Measurements from ENCODE around the gene DNAAF5. TPM values are rescaled to one million over a fixed set of nuclear protein-coding genes. Genes with fewer than 3 reads are reported as not detected.

DNAAF5 gene
- total and polyA plus RNA-seq, 2 experiments from 2014 or later: 19.0 to 23.5 TPM

DNA sequence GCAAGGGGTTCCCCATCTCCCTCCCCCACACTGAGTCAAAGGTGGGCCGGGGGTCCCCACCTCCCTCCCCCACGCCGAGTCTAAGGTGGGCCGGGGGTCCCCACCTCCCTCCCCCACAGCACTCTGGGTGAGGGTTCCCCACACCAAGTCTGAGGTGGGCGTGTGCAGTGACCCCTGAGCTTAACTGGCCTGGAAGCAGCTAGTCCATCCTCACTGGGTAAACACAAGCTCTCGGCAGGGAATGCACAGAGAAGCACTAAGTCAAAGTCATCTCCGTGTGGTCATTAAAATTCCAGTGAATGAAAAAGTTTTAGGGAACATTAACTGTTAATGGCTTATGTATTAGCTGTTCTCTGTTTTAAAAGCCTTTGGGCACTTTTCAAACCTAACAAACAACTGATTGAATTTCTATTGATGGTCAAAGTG lies 44.3 kb downstream of the DNAAF5 start:
- H3K4me1 ChIP-seq (ENCODE audit: insufficient read depth): peaks cover 21% of the 10 kb centered on the region
- no peaks in the 10 kb centered on the region for H3K79me2 ChIP-seq
- H3K27me3 ChIP-seq: no peaks in the 10 kb centered on the region
- H3K9me2 ChIP-seq (replicated peaks; ENCODE audit: insufficient read depth): no peaks in the 10 kb centered on the region
- no peak overlapping the region for H3K4me3 ChIP-seq
- no peaks in the 10 kb centered on the region for H4K20me1 ChIP-seq (ENCODE audit: insufficient read depth, poor library complexity, severe bottlenecking)
- TF ChIP-seq CTCF (IDR thresholded peaks at IDR 0.05; ENCODE audit: poor library complexity): no peak
- H3K4me2 ChIP-seq: peak overlapping the region; percentile 67
- H3K27ac ChIP-seq: peak overlapping the region; percentile 90
- no peaks in the 10 kb centered on the region for H3K9me3 ChIP-seq (ENCODE audit: low read depth)
- DNase-seq (ENCODE audit: low spot score): peak; percentile 50
- 44% methylated on average over 6 of the region's 7 CpGs for WGBS (ENCODE audit: low lambda C conversion rate, missing lambda C conversion rate)
- H3K36me3 ChIP-seq (replicated peaks; ENCODE audit: insufficient read depth, low read depth): no peaks in the 10 kb centered on the region
- H2AFZ ChIP-seq: no peak overlapping the region

DNA sequence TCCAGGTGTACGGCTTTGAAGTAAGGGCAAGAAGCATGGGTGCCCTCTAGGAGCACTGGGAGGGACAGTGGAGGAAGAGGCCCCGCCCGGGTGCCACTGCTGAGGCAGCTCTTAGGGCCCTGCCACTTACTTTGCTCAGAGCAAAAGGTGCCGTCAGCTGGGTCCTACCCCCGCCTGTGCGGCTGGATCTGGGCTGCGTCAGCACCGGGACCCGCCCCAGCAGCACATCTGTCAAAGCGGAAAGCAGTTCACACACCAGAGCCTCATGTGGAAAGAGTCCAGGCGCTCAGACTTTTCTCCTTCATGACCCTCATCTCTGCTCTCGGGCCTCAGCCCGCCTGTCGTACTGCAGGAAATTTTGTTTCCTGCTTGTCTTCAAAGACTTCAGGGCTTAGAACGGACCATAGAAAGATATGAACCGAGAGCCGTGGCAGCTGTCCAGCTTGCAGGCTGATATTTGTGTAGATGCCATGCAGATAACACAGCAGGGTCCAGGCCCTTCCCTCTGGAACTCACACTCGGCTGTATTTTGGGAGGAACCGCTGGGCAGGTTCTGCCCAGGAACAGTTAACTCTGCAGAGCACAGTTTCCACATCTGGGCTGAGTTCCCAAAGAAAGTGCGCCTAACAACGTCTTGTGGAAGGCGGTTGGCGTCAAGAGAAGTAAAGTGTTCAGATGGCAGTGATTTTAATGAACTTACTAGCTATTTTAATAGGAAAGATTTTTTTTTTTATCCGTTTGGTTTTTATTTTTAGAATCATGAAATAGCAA lies 44.9 kb downstream of the DNAAF5 start:
- Histone ChIP-seq H4K20me1 (ENCODE audit: insufficient read depth, poor library complexity, severe bottlenecking) (no peaks in the 10 kb centered on the region), H3K9me2 (replicated peaks; ENCODE audit: insufficient read depth) (no peaks in the 10 kb centered on the region), H3K4me3 (no peak overlapping the region), H3K27me3 (no peaks in the 10 kb centered on the region), H3K79me2 (no peaks in the 10 kb centered on the region), H3K4me1 (ENCODE audit: insufficient read depth) (peaks cover 21% of the 10 kb centered on the region), H3K27ac (peak overlapping the region; percentile 90), H2AFZ (no peak overlapping the region), H3K36me3 (replicated peaks; ENCODE audit: insufficient read depth, low read depth) (no peaks in the 10 kb centered on the region), H3K4me2 (peak overlapping the region; percentile 67), H3K9me3 (ENCODE audit: low read depth) (no peaks in the 10 kb centered on the region)
- TF ChIP-seq CTCF (IDR thresholded peaks at IDR 0.05; ENCODE audit: poor library complexity): no peak
- DNase-seq (ENCODE audit: low spot score): peak; percentile 84
- 30% methylated on average over 24 of the region's 24 CpGs for WGBS (ENCODE audit: low lambda C conversion rate, missing lambda C conversion rate)

GRCh38 chr7:772005-772294 lies 45.5 kb downstream of the DNAAF5 start:
- Histone ChIP-seq H3K27me3 (no peaks in the 10 kb centered on the region), H3K4me2 (peak overlapping the region; percentile 67), H4K20me1 (ENCODE audit: insufficient read depth, poor library complexity, severe bottlenecking) (no peaks in the 10 kb centered on the region), H3K9me2 (replicated peaks; ENCODE audit: insufficient read depth) (no peaks in the 10 kb centered on the region), H3K4me3 (no peak overlapping the region), H3K36me3 (replicated peaks; ENCODE audit: insufficient read depth, low read depth) (no peaks in the 10 kb centered on the region), H3K79me2 (no peaks in the 10 kb centered on the region), H3K9me3 (ENCODE audit: low read depth) (no peaks in the 10 kb centered on the region), H2AFZ (no peak overlapping the region), H3K27ac (peak overlapping the region; percentile 90), H3K4me1 (ENCODE audit: insufficient read depth) (peaks cover 21% of the 10 kb centered on the region)
- WGBS (ENCODE audit: low lambda C conversion rate, missing lambda C conversion rate): 97% methylated on average over 11 of the region's 11 CpGs
- TF ChIP-seq EZH2phosphoT487 (IDR thresholded peaks at IDR 0.05; ENCODE audit: low read depth, severe bottlenecking, unreplicated experiment) (no peak), EZH2 (IDR thresholded peaks at IDR 0.05; ENCODE audit: borderline replicate concordance) (no peak), CTCF (IDR thresholded peaks at IDR 0.05; ENCODE audit: poor library complexity) (no peak)
- no peak for DNase-seq (ENCODE audit: low spot score)

GRCh38 chr7:772392-772791 lies 45.9 kb downstream of the DNAAF5 start:
- DNase-seq (ENCODE audit: low spot score): no peak
- H3K4me1 ChIP-seq (ENCODE audit: insufficient read depth): peaks cover 21% of the 10 kb centered on the region
- H3K9me3 ChIP-seq (ENCODE audit: low read depth): no peaks in the 10 kb centered on the region
- no peak overlapping the region for H3K4me3 ChIP-seq
- H2AFZ ChIP-seq: no peak overlapping the region
- no peaks in the 10 kb centered on the region for H3K27me3 ChIP-seq
- peak overlapping the region; percentile 90 for H3K27ac ChIP-seq
- H4K20me1 ChIP-seq (ENCODE audit: insufficient read depth, poor library complexity, severe bottlenecking): no peaks in the 10 kb centered on the region
- TF ChIP-seq EZH2 (IDR thresholded peaks at IDR 0.05; ENCODE audit: borderline replicate concordance) (no peak), EZH2phosphoT487 (IDR thresholded peaks at IDR 0.05; ENCODE audit: low read depth, severe bottlenecking, unreplicated experiment) (no peak), CTCF (IDR thresholded peaks at IDR 0.05; ENCODE audit: poor library complexity) (no peak)
- H3K79me2 ChIP-seq: no peaks in the 10 kb centered on the region
- H3K4me2 ChIP-seq: no peak overlapping the region
- H3K36me3 ChIP-seq (replicated peaks; ENCODE audit: insufficient read depth, low read depth): no peaks in the 10 kb centered on the region
- WGBS (ENCODE audit: low lambda C conversion rate, missing lambda C conversion rate): 96% methylated on average over 13 of the region's 13 CpGs
- H3K9me2 ChIP-seq (replicated peaks; ENCODE audit: insufficient read depth): no peaks in the 10 kb centered on the region
